ENCODE results near the gene RAB37.

DNA sequence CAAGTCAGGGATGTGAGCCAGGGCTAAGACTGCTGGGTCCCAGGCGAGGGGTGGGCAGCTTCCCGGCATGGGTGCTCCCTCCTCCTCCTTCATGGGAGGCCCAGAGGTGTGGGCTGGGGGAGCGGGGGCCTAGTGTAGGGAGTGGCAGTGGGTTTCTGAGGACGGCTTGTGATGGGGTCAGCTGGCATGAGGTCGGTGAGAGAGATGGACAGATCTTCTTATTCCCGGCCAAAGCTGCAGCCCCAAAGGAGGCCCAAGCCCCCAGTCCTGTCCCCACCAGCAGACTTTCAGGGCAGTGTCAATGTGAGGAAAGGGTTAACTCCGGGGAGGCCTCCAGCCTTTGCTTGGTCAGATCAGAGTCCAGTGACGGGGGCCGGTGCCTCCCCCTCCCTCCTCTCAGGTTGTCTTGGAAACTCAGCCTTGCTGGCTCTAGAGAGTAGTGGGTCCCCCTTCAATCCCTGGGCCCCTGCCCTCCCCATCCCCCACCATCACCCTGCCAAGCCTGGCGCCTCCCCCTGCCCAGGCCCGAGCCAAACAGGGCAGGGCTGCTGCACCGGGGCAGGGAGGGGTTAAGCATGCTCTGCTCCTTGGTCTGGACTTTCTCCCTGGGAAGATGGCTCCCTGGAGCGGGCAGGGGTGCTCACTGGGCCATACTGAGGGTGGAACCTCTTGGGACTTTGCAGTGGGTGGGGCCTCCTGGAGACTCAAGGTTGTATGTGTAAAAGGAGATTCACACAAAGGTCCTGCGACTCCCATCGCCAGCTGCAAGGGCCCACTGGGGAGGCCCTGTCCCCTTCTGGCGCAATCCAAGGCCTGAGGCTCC is 26.7 kb downstream of the RAB37 start:
- TF ChIP-seq CTCF (IDR thresholded peaks at IDR 0.05) (no peak), POLR2A (IDR thresholded peaks at IDR 0.05) (no peak)
